ENCODE results near the gene MB21D2. TPM values are rescaled to one million over a fixed set of nuclear protein-coding genes. Genes with fewer than 3 reads are reported as not detected.

Gene MB21D2, protein sequence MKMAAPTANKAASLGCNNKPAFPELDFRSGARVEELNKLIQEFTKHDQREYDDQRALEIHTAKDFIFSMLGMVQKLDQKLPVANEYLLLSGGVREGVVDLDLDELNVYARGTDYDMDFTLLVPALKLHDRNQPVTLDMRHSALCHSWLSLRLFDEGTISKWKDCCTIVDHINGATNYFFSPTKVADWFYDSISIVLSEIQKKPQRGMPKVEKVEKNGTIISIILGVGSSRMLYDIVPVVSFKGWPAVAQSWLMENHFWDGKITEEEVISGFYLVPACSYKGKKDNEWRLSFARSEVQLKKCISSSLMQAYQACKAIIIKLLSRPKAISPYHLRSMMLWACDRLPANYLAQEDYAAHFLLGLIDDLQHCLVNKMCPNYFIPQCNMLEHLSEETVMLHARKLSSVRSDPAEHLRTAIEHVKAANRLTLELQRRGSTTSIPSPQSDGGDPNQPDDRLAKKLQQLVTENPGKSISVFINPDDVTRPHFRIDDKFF
- total RNA-seq (2022; extraction: Qiagen RNA extraction): 4.6 to 5.7 TPM (median 5.2 TPM) in 5 replicates

DNA sequence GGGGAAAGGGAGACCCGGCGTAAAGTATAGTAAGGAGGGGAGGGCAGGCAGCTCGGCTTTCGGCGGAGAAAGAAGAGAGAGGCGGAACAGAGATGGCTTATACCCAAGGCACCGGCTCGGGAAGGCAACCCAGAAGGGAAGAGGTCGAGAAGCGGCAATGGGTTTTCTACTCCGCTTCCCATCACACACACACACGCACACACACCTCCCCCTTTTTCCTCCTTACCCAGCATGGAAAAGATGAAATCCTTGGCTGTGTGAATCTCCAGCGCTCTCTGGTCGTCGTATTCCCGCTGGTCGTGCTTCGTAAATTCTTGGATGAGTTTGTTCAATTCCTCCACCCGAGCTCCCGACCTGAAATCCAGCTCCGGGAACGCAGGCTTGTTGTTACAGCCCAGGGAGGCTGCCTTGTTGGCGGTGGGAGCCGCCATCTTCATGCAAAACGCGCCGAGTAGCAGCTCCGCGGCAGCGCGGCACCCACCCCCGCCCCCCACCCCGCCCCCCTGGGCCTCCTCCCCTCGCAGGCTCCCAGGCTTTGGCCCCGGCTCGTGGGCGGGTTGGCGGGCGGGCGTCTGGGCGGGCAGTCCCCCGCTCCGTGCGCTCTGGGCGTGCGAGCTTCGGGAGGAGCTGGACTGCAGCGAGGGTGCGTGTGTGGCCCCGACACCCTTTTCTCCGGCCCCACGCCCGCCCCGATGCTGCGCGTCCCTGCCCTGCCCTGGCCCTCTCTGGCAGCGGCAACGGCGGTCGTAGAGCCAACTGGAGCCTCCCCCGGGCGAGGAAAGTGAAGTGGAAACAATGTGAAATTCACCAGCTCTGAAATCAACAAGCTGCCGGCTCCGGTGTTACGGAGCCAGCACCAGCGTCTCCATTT lies at the start of gene MB21D2:
Gene MB21D2, minus strand, starts transcription at position 453 of the 871 bp plus-strand sequence. Its CDS starts 16 bp downstream, at position 437.

Other genes starting within 250 kb of the MB21D2 start
- 0.51 to 0.69 TPM (median 0.60 TPM) in 5 replicates for gene FGF12, start 190.3 kb downstream of the MB21D2 start, total RNA-seq (2022; extraction: Qiagen RNA extraction)